NCI-H226 (cell line): Measurements from ENCODE around the gene SLC2A11.
A peak's percentile ranks its signal among the peaks of the same experiment; 100 is the strongest.
"Not testable (repeated sequence)": the region's sequence is repeated elsewhere in the genome, so short reads cannot be mapped to it uniquely, and the experiment has no call there.

Experiments used
- DNase-seq: peaks from one replicate; pipeline ENCODE4 v3.0.0-alpha.2; 2015

Gene SLC2A11

DNA sequence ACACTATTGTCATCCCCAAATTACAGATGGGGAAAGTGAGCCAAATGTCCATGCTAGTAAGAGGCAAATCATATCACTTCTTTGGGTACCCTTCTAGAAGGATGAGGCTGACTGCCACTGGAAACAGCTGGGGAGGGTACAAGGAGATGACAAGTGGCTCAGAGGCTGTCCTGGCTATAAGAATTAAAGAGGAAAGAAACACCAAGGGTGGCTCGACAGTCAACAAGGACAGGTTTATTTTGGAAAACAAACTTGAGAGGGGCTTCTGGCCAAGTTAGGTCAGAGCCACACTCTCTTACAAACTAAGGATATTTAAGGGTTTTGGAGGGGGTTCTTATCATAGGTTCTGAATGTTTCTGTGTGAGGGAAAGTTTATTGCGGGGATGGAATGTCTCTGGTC is 34.5 kb downstream of the SLC2A11 start:
- no peak for DNase-seq

DNA sequence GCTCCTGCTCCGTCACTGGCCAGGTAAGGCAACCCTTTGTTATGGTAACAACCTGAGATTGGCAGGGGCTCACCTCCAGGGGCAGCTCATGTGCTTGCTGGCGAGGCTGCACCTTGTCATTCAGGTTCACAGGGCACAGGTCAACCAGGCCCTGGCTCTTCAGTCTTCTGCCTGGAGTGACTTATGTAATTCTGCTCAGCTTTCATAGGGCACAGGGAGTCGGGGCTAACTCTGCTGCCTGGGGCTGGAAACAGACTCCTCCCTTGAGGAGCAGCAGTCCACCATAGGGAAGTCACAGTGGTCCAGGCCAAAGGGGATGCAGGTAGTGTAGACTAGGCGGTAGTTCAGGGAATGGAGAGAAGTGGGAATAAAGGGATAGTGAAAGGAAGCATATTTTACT is 35.0 kb downstream of the SLC2A11 start:
- DNase-seq: no peak

DNA sequence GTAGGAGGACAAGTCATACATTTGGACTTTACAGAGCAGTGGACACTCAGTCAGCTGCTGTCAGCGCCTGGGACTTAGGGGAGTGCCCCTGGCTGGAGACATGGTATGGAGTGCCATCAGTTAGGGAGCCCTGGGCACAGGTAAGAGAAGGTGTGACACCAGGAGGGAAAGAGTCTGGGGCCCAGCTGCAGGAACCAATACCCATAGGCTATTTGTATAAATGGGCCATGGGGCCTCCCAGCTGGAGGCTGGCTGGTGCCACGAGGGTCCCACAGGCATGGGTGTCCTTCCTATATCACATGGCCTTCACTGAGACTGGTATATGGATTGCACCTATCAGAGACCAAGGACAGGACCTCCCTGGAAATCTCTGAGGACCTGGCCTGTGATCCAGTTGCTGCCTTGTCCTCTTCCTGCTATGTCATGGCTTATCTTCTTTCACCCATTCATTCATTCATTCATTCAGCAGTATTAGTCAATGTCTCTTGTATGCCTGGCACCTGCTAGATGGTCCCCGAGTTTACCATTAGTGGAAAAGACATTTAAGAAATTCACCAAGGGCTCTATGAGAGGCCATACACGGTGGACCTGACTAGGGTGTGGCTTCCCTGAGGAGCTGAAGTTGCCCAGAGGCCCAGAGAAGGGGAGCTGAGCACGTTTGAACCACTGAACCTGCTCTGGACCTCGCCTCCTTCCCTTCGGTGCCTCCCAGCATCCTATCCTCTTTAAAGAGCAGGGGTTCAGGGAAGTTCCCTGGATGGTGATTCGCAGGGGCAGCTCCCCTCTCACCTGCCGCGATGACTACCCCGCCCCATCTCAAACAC is 35.7 kb downstream of the SLC2A11 start:
- no peak for DNase-seq

DNA sequence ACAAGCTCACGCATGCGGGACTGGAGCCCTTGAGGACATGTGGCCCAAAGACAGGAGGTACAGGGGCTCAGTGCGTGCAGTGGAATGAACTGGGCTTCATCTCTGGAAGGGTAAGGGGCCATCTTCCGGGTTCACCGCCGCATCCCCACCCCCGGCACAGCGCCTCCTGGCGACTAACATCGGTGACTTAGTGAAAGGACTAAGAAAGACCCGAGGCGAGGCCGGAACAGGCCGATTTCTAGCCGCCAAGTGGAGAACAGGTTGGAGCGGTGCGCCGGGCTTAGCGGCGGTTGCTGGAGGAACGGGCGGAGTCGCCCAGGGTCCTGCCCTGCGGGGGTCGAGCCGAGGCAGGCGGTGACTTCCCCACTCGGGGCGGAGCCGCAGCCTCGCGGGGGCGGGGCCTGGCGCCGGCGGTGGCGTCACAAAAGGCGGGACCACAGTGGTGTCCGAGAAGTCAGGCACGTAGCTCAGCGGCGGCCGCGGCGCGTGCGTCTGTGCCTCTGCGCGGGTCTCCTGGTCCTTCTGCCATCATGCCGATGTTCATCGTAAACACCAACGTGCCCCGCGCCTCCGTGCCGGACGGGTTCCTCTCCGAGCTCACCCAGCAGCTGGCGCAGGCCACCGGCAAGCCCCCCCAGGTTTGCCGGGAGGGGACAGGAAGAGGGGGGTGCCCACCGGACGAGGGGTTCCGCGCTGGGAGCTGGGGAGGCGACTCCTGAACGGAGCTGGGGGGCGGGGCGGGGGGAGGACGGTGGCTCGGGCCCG is 36.5 kb downstream of the SLC2A11 start, which contains the start of gene MIF:
TSS of gene MIF (plus strand) at position 439 of the 765 bp plus-strand sequence. CDS start at position 531, 92 bp downstream.
- DNase-seq: peak; percentile 73

DNA sequence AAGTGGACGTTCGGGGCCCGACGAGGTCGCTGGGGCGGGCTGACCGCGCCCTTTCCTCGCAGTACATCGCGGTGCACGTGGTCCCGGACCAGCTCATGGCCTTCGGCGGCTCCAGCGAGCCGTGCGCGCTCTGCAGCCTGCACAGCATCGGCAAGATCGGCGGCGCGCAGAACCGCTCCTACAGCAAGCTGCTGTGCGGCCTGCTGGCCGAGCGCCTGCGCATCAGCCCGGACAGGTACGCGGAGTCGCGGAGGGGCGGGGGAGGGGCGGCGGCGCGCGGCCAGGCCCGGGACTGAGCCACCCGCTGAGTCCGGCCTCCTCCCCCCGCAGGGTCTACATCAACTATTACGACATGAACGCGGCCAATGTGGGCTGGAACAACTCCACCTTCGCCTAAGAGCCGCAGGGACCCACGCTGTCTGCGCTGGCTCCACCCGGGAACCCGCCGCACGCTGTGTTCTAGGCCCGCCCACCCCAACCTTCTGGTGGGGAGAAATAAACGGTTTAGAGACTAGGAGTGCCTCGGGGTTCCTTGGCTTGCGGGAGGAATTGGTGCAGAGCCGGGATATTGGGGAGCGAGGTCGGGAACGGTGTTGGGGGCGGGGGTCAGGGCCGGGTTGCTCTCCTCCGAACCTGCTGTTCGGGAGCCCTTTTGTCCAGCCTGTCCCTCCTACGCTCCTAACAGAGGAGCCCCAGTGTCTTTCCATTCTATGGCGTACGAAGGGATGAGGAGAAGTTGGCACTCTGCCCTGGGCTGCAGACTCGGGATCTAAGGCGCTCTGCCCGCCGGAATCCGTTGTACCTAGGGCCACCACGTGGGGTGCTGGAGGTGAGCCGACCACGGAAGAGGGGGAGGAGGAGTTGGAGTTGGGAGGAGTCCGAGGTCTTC is 37.3 kb downstream of the SLC2A11 start:
- peak; percentile 70 for DNase-seq

DNA sequence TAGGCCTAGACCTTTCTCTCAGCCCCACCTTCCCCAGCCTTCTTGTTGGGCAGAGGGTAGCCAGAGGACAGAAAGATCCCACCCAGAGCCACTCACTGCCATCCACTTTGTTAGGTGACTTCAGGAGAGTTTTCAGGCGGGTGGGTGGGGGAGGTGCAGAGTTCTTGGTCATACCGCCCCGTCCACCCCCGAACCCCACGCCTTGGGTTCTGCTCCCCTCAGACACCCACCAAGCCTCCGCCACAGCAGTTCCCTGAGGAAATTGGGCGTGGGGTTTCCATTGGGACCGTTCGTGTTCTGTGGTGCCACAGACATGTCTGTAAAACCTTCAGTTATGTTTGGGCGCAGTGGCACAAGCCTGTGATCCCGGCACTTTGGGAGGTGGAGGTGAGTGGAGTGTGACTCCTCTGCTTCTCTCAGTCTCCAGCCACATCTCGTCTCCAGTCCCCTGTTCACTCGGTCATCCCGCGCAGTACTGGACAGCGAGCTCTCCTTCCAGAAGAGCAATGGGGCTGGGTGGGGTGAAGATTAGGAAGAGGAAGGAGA is 38.0 kb downstream of the SLC2A11 start:
- no peak for DNase-seq

DNA sequence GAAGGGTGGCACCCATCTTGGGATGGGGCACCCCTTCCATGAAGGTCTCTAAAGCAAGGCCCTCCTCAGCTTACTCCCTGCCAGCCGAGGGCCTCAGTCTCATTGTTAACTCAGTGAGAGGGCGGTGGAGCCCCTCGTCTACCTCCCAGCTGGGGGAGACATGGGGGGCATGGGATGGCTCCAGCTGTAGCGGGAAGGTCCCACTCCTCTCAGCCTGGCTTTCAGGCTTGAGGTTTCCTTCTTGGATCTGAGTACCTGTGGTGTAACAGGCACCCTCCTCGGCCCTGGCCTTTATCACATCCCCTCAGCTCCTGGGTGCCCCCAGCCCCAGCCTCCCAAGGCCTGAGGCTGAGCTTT is 38.5 kb downstream of the SLC2A11 start:
- no peak for DNase-seq

DNA sequence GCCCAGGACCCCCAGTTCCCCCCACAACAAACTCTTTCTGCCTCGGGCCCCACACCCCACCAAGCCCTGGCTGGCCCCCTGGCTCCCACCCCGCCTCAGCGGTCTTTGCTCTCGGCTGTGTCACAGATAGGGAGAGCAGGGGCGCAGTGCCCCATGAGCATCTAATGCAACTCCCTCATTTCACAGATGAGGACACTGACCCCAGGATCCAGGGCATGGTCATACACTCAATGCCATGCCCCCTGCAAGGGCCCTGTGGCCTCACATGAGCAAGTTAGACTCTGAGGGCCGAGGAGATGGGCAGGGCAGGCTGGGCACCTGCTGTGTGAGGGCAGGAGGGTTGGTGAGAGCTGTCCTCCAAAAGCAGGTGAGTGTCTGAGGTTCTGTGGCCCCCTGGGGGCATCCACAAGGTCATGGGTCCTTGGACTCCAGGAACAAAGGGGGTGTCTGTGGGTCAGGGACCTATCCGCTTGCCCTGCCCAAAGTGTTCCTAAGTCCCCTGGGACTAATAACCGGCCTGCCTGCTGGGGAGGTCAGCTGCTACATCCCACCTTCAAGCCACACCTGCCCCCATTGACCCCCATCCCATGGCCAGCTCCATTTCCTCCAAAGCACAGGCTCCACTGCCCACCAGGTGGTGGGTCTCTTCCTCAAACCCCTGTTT is 39.0 kb downstream of the SLC2A11 start:
- no peak for DNase-seq

DNA sequence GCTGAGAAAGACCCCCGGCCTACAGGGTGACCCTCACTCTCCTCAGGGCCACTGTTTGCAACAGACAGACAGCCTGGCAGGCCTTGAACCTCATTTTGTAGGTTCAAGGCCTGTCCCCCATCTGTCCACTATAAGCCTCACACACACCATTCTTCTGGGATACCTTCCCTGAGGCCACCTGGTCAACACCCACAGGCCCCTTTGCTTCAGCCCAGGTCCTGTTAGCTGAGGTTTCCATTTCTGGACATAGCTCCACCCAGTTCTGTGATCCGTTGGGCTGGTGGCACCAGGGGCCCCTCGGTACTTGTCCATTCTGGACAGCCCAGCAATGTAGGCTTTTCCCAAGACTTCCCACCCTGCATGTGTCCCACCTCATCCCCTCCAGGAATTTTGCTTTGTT is 39.6 kb downstream of the SLC2A11 start:
- DNase-seq: no peak

DNA sequence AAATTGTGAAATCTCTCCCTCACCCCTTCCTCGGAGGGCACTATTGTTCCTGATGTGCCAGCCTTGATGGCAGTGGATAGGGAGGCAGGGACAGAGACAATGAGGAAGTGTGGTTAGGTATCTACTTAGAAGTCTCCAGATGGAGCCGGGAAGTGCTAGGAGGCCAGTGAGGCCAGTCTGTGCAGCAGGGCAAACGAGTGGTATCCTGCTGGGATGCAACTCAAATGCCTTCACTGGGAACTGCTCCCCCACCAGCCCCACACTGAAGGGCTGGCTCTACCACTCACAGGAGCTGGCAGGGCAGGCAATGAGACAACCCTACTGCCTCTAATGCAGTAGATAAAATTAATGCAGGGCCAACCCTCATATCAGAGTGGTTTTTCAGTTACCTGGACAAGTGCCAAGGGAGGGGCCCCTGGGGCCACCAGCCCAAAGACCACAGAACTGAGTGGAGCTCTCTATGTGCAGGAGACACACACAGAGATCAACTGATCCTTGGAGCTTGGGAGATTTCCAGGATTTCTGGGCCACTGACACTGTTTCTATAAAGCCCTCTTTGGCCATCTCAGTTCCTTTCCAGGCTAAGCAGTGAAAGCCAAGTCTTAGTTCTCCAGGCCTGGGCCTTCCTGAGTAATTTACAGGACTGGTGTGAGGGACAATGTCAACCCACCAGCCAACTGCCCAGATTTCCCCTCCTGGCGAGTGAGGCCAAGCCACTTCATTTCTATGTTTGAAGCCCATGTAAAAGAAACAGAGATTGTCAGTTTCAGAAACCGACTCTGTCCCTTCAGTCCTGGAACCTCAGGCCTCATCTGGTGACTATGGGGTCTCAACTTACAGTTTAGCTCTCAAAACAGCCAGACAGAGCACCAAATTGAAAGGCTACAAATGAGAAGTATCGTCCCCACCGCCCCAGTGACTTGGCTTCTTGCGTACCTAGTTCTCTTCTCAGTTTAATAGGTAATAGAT is 40.6 kb downstream of the SLC2A11 start:
- DNase-seq: no peak

DNA sequence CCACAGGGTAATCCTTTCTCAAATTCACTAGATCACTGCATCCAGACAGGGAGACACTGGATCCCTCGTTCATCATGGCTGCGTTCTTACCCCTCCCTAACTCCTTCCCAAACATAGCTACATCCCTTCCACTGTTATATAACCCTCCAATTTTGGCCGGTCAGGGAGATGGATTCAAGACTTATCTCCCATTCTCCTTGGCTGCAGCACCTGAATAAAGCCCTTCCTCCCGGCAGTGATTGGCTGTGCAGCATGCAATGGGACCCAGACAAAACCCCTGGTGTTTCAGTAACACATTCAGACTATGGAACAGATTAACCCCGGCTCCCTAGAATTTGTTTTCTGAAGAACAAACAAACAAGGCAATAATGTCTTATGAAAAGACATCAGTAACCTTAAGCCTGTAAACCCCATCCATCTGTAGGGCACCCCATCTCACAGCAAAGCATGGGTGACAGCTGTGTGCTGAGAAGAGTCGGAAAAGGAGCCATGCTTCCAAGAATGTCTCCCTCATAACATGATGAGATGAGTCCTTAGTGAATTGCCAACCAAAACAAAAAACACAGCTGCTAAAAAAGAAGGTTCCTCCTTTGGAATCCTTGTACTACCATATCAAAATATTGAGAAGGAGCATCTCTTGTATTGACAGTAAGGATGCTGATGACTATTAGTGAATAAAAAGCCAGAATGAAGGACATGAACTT is 41.5 kb downstream of the SLC2A11 start:
- DNase-seq: no peak

DNA sequence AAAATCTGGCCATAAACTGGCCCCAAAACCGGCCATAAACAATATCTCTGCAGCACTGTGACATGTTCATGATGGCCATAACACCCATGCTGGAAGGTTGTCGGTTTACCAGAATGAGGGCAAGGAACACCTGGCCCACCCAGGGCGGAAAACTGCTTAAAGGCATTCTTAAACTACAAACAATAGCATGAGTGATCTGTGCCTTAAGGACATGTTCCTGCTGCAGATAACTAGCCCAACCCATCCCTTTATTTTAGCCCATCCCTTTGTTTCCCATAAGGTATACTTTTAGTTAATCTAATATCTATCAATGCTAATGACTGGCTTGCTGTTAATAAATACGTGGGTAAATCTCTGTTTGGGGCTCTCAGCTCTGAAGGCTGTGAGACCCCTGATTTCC is 42.6 kb downstream of the SLC2A11 start:
- not testable (repeated sequence) for DNase-seq

DNA sequence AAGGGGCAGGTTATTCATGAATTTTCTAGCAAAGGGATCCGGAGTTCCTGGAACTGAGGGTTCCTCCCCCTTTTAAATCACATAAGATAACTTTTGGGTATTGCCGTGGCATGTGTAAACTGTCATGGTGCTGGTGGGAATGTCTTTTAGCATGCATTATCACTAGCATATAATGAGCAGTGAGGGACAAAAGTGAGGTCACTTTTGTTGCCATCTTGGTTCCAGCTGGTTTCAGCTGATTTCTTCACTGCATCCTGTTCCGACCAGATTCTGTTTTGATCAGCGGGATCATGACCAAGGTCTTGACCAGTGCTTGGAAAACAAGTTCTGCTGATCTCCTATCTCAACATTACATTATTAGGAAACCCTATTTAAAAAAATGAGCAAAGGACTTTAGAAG is 43.9 kb downstream of the SLC2A11 start:
- no peak for DNase-seq

DNA sequence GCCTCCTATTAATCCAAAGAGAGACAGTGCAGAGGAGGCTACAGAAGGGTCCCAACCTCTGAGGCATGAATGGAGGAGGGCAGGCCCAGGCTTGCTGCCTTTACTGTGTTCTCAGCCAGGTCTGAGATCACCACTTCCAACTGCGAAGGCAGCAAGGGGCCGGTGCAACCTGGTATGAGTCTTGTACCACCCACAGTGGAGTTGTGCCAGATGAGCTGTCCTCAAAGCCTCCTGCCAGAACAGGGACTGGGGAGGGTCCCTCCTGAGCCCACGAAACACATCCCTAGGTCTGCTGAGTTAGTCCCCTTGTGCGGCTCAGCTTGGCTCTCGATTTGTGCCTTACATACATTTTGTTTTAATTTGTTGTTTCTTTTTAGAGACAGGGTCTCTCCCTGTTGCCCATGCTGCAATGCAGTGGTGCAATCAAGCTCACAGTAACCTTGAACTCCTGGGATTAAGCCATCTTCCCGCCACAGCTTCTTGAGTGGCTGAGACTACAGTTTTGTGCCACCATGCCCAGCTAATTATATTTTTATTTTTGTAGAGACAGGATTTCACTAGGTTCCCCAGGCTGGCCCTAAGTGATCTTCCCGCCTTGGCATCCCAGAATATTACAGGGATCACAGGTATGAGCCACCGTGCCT is 45.8 kb downstream of the SLC2A11 start:
- no peak for DNase-seq

DNA sequence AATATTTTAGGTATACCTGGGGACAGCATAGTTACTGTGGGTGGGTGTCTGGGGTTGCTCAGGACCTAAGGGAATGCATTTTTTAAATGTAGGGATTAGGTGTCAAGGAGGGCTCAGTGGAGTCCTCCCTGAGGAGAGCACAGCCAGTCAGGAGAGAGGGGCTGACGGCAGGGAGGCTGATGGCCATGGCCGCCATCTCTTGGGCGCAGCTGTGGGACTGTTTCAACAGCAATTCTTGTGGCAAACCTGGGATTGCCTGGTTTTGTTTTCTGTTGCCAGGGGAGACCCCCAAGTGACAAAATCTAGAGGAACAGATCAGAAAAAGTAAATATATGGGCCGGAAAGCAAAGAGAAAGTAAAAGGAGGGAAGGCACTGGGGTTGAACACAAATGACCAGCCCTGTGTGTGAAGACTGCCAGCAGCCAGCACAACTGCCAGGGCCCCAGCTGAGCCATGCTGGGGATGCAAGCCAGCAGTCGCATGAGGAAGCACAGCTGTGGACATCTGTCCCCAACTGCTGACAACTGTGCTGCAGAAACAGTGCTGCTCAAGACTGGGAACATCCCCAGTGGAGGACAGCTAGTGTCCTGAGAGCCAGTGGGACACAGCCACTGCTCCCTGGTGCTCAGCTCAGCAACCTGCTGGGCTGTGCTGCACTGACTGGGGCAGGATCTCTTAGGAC is 47.0 kb downstream of the SLC2A11 start:
- DNase-seq: no peak

DNA sequence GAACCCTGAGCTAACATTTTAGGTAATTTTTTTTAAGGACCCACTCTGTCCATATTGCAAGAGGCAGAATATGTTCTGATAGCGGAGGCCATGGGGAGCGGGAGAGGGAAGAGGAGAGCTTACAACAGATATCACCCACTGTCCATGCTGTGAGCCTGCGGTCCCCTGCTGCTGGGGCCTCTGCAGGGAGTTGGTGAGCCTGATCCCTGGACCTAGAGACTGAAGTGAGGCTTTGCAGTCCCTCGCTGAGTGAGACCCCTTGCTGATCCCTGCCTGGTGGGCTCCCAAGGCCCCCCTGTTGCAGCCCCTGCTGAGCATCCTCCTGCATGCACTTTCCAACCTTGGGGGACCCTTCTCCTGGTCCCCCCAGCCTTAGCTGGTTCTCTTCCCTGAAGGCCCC is 49.0 kb downstream of the SLC2A11 start:
- DNase-seq: no peak

DNA sequence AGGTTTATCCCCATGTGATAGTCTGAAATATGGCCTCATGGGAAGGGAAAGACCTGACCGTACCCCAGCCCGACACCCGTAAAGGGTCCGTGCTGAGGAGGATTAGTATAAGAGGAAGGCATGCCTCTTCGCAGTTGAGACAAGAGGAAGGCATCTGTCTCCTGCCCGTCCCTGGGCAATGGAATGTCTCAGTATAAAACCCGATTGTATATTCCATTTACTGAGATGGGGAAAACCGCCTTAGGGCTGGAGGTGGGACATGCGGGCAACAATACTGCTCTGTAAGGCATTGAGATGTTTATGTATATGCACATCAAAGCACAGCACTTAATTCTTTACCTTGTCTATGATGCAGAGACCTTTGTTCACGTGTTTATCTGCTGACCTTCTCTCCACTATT is 49.7 kb downstream of the SLC2A11 start:
- DNase-seq: not testable (repeated sequence)

DNA sequence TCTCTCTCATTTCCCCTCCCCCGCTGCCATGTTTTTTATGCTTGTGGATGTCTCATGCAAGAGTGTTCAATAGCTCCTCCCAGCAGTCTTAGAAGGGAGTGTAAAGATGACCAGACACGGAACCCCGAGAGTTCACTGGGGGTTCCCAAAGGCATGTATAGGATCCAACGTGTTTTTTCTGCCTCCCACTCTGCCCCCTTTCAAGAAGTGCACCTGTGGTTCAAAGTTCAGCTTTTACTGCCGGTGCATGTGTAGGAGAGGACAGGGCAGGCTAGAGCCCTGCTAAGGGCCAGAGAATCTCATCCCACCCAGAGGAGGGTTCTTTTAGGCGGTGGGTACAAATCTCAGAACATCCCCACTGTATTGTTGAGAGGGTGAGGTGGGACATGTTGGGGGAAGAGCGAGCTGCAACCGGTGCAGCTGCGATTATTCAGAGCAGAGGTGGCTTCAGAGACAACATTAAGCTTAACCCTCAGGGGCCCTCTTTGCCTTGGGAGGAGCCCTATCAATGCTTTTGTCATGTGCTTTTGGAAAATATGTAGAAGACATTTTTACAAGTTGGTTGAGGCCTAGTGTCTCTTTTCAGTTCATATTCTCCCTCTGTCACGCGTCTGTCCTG is 51.0 kb downstream of the SLC2A11 start:
- no peak for DNase-seq
